Keratinocyte (primary cell): Measurements from ENCODE around the gene SLC9A3.
A peak's percentile ranks its signal among the peaks of the same experiment; 100 is the strongest.

Source experiments
- EZH2 ChIP-seq: IDR thresholded peaks from one replicate; pipeline ENCODE4 v1.6.1; 2012; ENCODE audit warnings: inconsistent platforms, mild to moderate bottlenecking, low read length, moderate library complexity
- TF ChIP-seq, protein P1 (sequence below), 3 experiments: IDR thresholded peaks in 1 of 3; conservative IDR thresholded peaks in 1 of 3; optimal IDR thresholded peaks in 1 of 3; 2 replicates in 2 of 3; 3 replicates in 1 of 3; pipeline versions ENCODE3 to v1.5.1; 2011; ENCODE audit warnings: low read length in 3 of 3, mild to moderate bottlenecking in 3 of 3, moderate library complexity in 2 of 3, control low read depth in 1 of 3, inconsistent platforms in 1 of 3; ENCODE audit not compliant: insufficient read depth in 2 of 3; ENCODE audit errors: extremely low read depth in 1 of 3

DNA sequence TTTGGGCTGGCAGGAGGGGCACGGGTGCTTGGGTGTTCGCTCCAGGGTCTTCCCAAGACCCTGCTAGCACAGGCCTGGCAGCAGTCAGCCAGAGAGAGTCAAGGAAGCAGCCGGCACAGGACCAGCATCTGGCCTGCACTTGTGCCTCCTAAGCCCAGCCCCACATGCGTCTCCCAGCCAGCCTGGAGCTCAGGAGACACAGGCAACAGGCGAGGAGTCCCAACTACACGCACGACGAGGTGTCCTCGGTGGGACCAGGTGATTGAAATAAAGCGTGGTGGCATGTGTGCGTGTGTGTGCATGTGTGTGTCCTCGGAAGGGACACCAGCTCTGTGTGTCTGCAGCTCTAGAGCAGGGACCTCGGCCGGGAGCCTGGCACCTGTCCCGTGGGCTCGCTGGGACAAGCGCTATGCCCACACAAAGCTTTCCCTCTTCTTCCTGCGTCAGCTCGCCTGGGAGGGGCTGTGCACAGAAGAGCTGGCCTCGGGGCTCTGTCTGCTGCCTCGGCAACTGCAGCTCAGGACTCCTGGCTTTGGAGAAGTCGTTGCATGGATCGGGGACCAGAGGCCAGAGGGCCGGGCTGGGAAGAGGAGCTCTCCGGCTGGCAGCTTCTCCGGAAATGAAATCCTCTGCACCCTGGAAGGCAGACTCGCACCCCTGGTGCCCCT lies 14.7 kb upstream of the SLC9A3 start:
- TF ChIP-seq, protein P1, sequence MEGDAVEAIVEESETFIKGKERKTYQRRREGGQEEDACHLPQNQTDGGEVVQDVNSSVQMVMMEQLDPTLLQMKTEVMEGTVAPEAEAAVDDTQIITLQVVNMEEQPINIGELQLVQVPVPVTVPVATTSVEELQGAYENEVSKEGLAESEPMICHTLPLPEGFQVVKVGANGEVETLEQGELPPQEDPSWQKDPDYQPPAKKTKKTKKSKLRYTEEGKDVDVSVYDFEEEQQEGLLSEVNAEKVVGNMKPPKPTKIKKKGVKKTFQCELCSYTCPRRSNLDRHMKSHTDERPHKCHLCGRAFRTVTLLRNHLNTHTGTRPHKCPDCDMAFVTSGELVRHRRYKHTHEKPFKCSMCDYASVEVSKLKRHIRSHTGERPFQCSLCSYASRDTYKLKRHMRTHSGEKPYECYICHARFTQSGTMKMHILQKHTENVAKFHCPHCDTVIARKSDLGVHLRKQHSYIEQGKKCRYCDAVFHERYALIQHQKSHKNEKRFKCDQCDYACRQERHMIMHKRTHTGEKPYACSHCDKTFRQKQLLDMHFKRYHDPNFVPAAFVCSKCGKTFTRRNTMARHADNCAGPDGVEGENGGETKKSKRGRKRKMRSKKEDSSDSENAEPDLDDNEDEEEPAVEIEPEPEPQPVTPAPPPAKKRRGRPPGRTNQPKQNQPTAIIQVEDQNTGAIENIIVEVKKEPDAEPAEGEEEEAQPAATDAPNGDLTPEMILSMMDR (optimal IDR thresholded peaks at IDR 0.05 in 1 of 3, IDR thresholded peaks at IDR 0.05 in 1 of 3, conservative IDR thresholded peaks at IDR 0.05 in 1 of 3; ENCODE audit: extremely low read depth in 1 of 3, insufficient read depth in 2 of 3, low read length in 3 of 3), result no peak
- TF ChIP-seq EZH2, result peak; percentile 53
